NCI-H82 (cell line): ENCODE results near the gene ODF2L.

ENCODE experiments used
- DNase-seq: peaks from one replicate; lab custom pipeline; 2025; lab: John Stamatoyannopoulos, UW

The ODF2L gene

GRCh38 chr1:86395751-86396497 is at the start of gene ODF2L:
Gene ODF2L, minus strand, starts transcription at chr1:86396323. Its CDS starts 9,296 bp downstream, at chr1:86387027.
- peak; percentile 84 for DNase-seq

GRCh38 chr1:86445919-86446318 is 49.8 kb upstream of the ODF2L start:
- no peak for DNase-seq

- DNase-seq, result no peak
These were observed 45.9 kb upstream of the ODF2L start for GRCh38 chr1:86441997-86442396.

GRCh38 chr1:86441581-86441980 is 45.5 kb upstream of the ODF2L start:
- no peak for DNase-seq

GRCh38 chr1:86436041-86436440 is 39.9 kb upstream of the ODF2L start:
- DNase-seq, result no peak

- DNase-seq, result peak; percentile 36
These were observed 39.2 kb upstream of the ODF2L start for GRCh38 chr1:86435327-86435726.

- DNase-seq, result no peak
These were observed 37.9 kb upstream of the ODF2L start for GRCh38 chr1:86434059-86434458.

GRCh38 chr1:86430376-86430775 is 34.3 kb upstream of the ODF2L start:
- DNase-seq, result no peak

- no peak for DNase-seq
These were observed 33.7 kb upstream of the ODF2L start for GRCh38 chr1:86429835-86430234.

- no peak for DNase-seq
These were observed 33.1 kb upstream of the ODF2L start for GRCh38 chr1:86429122-86429725.

GRCh38 chr1:86423873-86424272 is 27.8 kb upstream of the ODF2L start, which contains the start of gene CLCA2:
Gene CLCA2, plus strand, starts transcription at chr1:86424171. Its CDS starts 77 bp downstream, at chr1:86424248.
- no peak for DNase-seq

- DNase-seq, result no peak
These were observed 27.4 kb upstream of the ODF2L start for GRCh38 chr1:86423473-86423872.

GRCh38 chr1:86421601-86422280 is 25.6 kb upstream of the ODF2L start:
- DNase-seq, result no peak

GRCh38 chr1:86419277-86419903 is 23.3 kb upstream of the ODF2L start:
- no peak for DNase-seq

- peak; percentile 28 for DNase-seq
These were observed 20.2 kb upstream of the ODF2L start for GRCh38 chr1:86416343-86416742.

GRCh38 chr1:86410879-86411278 is 14.8 kb upstream of the ODF2L start:
- DNase-seq, result no peak

GRCh38 chr1:86409416-86410021 is 13.4 kb upstream of the ODF2L start:
- DNase-seq, result no peak

- DNase-seq, result no peak
These were observed 371 bp upstream of the ODF2L start for GRCh38 chr1:86396498-86396890.

- no peak for DNase-seq
These were observed 1.7 kb downstream of the ODF2L start for GRCh38 chr1:86394416-86394815.

GRCh38 chr1:86389307-86389706 is 6.8 kb downstream of the ODF2L start:
- no peak for DNase-seq

- DNase-seq, result no peak
These were observed 7.3 kb downstream of the ODF2L start for GRCh38 chr1:86388777-86389176.
